Heart left ventricle (tissue), 16 donors: ENCODE measurements around the gene TRIM49B. TPM values are rescaled to one million over a fixed set of nuclear protein-coding genes. Genes with fewer than 3 reads are reported as not detected.
"Not testable (repeated sequence)": the region's sequence is repeated elsewhere in the genome, so short reads cannot be mapped to it uniquely, and the experiment has no call there.

Experiments used
- ATAC-seq, 4 donors: fragments of 200-7000 bp; cut with Tn5 transposase; one replicate each; pipeline ENCODE4 v1.9.1; 2020 to 2022; ENCODE audit warnings: moderate library complexity in 4 of 4, mild to moderate bottlenecking in 3 of 4, moderate number of reproducible peaks in 1 of 4
- DNase-seq, 5 donors: peaks; one replicate each; pipeline ENCODE4 v3.0.0-alpha.2; 2020
- H3K27ac ChIP-seq, 12 donors: fragments of 200-600 bp; sonication (generic) in 4 of 12; one replicate each; pipeline versions ENCODE4 v1.5.0 to v1.8.0; 2016 to 2022; ENCODE audit warnings: mild to moderate bottlenecking in 2 of 12
- H3K27me3 ChIP-seq, 9 donors: fragments of 200-600 bp; sonication (generic) in 2 of 9; one replicate each; pipeline versions ENCODE4 v1.5.1 to v1.8.0; 2016 to 2022; ENCODE audit warnings: mild to moderate bottlenecking in 3 of 9
- H3K36me3 ChIP-seq, 9 donors: fragments of 200-600 bp; sonication (generic) in 2 of 9; one replicate each; pipeline versions ENCODE4 v1.5.0 to v1.8.0; 2018 to 2022; ENCODE audit warnings: mild to moderate bottlenecking in 2 of 9
- H3K4me1 ChIP-seq, 12 donors: fragments of 200-600 bp; sonication (generic) in 4 of 12; one replicate each; pipeline versions ENCODE4 v1.5.0 to v1.8.0; 2016 to 2022; ENCODE audit warnings: mild to moderate bottlenecking in 3 of 12
- H3K4me3 ChIP-seq, 12 donors: fragments of 200-600 bp; sonication (generic) in 4 of 12; one replicate each; pipeline versions ENCODE4 v1.5.0 to v1.8.0; 2017 to 2022; ENCODE audit warnings: mild to moderate bottlenecking in 9 of 12, moderate library complexity in 4 of 12
- H3K9me3 ChIP-seq, 12 donors: fragments of 200-600 bp; sonication (generic) in 4 of 12; one replicate each; pipeline versions ENCODE4 v1.5.0 to v1.8.0; 2016 to 2022; ENCODE audit warnings: mild to moderate bottlenecking in 1 of 12
- WGBS, 4 donors: extraction: QIAGEN DNeasy Blood & Tissue Kit in 2 of 4; methylation state at CpG; one replicate each; pipeline versions ENCODE4 v1.1.5 to v1.1.7; 2013 to 2018; 5-methylcytosine and 5-hydroxymethylcytosine counted together
- intact Hi-C, 10 donors: fragments of 100-400 bp; cut with DNase I; formaldehyde crosslinking; loops; one replicate each; pipeline versions ENCODE4 v1.11.1 to v1.14.2; 2022
- long read RNA-seq, 3 donors: library from polyadenylated mRNA; unstranded; transcript quantifications; one replicate each; pipeline ENCODE4 v2.0.0, GENCODE V29; 2020 to 2021
- polyA plus RNA-seq, 2 donors: library from polyadenylated mRNA; stranded (reverse); fragments of 200-250 nt; gene quantifications; one replicate each; pipeline ENCODE4 v1.2.3, GENCODE V29; 2013
- total RNA-seq, 9 donors: library from RNA; depleted of rRNA in 2 of 9; stranded (reverse); fragments of >200 nt in 2 of 9; fragmentation: NEBNext Ultra II Directional in 3 of 9; extraction: Animal tissue kit (Norgen Biotek cat#: 25700) in 3 of 9; gene quantifications; one replicate each; pipeline versions ENCODE4 v1.1.0 to v1.2.4, GENCODE V29; 2016 to 2023
- donor health status: ischemic (EF 13 %, LVEDD 7.1; RV severe dilation, severe dysfunction).
- donor health status: healthy with polysubstance abuse.
- donor health status: DM: no; HTN: yes; CAD: no.
- donor health status: DM: no; HTN: no; CAD: no.
- donor health status: ischemic (EF 25% LVEDD 6.9; RV normal size, moderate dysfunction).
- donor health status: ischemic (EF 25% LVEDD 5.7; RV mildly dilated, moderate dysfunction).
- donor health status: healthy.
- donor health status: DM: yes; HTN: yes; CAD: no.
- donor health status: ischemic (EF 35%, LVEDD 5.7; RV mildly dilated, moderate dysfunction).
- donor health status: nonischemic (EF 11% LVEDD 7.7; RV severe dilation, severe dysfunction).
- donor health status: DM: yes; HTN: yes; CAD: no.
- donor health status: PGD.
- donor health status: ischemic (EF 29% LVEDD 5.4; RV normal size, mild dysfunction).
- donor health status: nonischemic (EF 23%, LVEDD 6.1; RV moderate dilation, normal function).

Gene TRIM49B, protein sequence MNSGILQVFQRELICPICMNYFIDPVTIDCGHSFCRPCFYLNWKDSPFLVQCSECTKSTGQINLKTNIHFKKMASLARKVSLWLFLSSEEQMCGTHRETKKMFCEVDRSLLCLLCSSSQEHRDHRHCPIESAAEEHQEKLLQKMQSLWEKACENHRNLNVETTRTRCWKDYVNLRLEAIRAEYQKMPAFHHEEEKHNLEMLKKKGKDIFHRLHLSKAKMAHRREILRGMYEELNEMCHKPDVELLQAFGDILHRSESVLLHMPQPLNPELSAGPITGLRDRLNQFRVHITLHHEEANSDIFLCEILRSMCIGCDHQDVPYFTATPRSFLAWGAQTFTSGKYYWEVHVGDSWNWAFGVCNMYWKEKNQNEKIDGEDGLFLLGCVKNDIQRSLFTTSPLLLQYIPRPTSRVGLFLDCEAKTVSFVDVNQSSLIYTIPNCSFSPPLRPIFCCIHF
- total RNA-seq = not detected
- polyA plus RNA-seq = not detected
- long read RNA-seq, donor 1 = 0 reads
- long read RNA-seq, donor 2 = 0 reads
- long read RNA-seq, donor 3 = 0 reads

DNA sequence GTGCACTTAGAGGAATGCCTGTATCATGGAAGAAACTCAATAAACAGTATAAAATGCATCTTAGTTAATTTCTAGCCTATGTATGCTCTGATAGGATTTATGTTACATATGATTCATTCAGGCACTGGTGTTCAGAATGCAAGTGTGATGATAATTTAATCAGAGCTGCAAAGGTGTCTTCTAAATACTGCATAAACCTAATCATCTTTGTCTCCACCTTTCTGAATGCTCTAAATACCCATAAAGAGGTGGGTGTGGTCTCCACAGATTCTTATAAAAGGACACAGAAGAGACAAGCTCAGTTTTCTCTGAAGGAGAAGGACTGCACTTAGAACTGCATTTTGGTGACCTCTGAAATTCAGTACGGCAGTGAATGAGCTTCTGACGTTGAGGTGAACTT, at the start of gene TRIM49B:
TSS of gene TRIM49B (plus strand) at position 301 of the 400 bp plus-strand sequence. CDS start 2,777 bp downstream, outside the sequence.
- DNase-seq, intact Hi-C loops, H3K4me3 ChIP-seq, H3K27ac ChIP-seq, H3K27me3 ChIP-seq, H3K36me3 ChIP-seq, ATAC-seq, H3K4me1 ChIP-seq, H3K9me3 ChIP-seq: not testable (repeated sequence)
- WGBS, 4 donors = 16 to 32% (median 23%) methylated on average over 2 of the region's 2 CpGs

DNA sequence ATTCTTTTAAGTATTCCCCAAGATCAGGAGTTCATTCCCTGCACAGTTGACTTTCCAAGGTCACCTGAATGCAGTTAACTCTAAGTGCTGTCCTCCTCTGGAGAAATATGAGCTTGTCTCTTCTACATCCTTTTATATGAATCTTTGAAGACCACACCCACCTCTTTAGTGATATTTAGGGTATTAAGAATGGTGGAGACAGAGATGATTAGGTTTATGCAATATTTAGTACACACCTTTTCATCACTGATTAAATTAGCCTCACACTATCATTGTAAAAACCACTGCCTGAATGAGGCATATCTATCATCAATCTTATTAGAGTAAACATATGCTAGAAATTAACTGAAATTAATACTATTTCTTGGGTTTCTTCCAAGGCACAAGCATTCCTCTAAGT, 44.8 kb upstream of the TRIM49B start, which contains the start of gene TRIM51G:
TSS of gene TRIM51G (minus strand) at position 101 of the 400 bp plus-strand sequence. CDS start 2,190 bp downstream, outside the sequence.
- H3K4me1 ChIP-seq, H3K4me3 ChIP-seq, H3K27ac ChIP-seq, intact Hi-C loops, H3K36me3 ChIP-seq, H3K27me3 ChIP-seq, ATAC-seq, DNase-seq, H3K9me3 ChIP-seq: not testable (repeated sequence)

DNA sequence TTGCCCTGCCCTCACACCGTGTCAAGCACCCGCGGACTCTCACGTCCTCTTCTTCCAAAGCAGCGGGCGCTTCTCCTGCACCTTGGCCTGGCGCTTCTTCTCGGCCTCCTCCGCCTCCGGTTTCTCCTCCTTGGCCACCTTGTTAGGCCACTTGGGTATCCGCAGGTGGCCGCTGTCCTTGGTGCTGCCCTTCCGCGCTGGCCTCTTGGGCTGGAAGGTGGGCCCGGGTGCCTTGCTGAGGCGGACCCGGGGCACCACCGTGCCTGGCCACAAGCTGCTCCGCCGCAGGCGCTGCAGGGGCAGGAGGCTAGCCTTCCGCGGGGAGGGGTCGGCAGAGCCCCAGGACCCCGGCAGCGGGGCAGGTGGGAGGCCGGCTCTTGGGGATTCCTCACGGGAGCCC, 19.6 kb downstream of the TRIM49B start:
- DNase-seq, H3K4me1 ChIP-seq, H3K27me3 ChIP-seq, intact Hi-C loops, H3K4me3 ChIP-seq, H3K27ac ChIP-seq, H3K36me3 ChIP-seq, H3K9me3 ChIP-seq, ATAC-seq: not testable (repeated sequence)
- WGBS, 4 donors = 33 to 69% (median 45%) methylated on average over 13 to 27 of the region's 28 CpGs

DNA sequence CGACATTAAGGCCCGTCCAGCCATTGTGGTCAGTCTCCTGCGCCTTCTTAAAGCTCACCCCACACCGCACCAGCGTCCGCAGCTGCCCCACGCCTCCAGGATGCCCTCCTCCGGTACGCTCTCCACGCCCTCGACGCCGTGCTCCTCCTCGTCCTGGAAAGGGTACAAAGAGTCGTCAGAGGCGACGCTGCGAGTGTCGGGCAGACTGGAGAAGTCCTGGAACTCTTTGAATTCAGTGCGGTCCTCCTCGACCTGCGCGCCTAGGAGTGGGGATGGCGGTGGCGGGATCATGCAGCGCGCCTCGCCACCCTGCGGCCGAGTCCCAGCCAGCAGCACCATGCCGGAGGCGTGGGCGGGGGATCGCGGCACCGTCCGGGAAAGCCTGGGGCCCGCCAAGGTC, 21.2 kb downstream of the TRIM49B start:
- DNase-seq = peak in 1 of 5 donors; percentile 29
- 51 to 68% (median 59%) methylated on average over 28 to 38 of the region's 38 CpGs for WGBS, 4 donors
- H3K27ac ChIP-seq, H3K27me3 ChIP-seq, ATAC-seq, H3K36me3 ChIP-seq, H3K4me1 ChIP-seq, H3K4me3 ChIP-seq, H3K9me3 ChIP-seq, intact Hi-C loops: not testable (repeated sequence)

DNA sequence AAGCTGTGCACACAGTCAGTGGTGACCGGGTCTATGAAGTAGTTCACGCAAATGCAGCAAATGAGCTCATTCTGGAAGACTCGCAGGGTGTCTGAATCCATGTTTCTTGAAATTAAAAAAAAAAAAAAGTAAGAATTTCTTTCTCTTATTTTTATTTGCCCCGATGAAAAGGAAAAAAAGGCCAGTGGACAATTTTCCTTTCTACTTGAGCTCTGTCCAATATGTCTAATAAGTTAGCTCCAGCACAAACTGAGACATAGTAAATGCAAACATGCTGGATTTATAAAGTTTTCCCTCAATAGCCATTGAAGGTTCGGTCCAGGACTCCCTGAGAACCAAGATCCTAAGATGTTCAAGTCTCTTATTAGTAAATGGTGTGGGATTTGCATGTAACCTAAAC, 30.4 kb downstream of the TRIM49B start, which contains the start of gene TRIM64C:
TSS of gene TRIM64C (minus strand) at position 101 of the 400 bp plus-strand sequence. CDS start at position 101, 0 bp downstream.
- H3K36me3 ChIP-seq, DNase-seq, H3K4me3 ChIP-seq, ATAC-seq, intact Hi-C loops, H3K9me3 ChIP-seq, H3K27me3 ChIP-seq, H3K4me1 ChIP-seq, H3K27ac ChIP-seq: not testable (repeated sequence)
- 76 to 85% (median 81%) methylated on average over 5 of the region's 5 CpGs for WGBS, 4 donors

DNA sequence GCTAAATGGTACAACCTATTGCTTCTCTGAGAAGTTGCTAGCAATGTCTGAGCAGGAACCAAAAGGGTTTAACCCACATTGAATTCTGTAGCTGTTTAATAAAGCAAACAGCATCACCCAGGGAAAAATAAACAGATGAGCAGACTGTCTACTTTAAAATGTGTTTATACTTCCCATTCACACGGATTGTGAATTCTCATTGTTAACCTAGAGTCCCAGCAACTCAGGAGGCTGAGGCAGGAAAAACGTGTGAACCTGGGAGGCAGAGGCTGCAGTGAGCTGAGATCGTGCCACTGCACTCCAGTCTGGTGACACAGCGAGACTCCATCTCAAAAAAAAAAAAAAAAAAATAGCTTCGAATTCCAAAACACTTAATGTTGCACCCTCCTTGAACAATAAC, 41.3 kb downstream of the TRIM49B start:
- ATAC-seq, H3K36me3 ChIP-seq, H3K9me3 ChIP-seq, H3K27me3 ChIP-seq, H3K4me3 ChIP-seq, DNase-seq, H3K4me1 ChIP-seq, intact Hi-C loops, H3K27ac ChIP-seq: not testable (repeated sequence)
- WGBS, 4 donors = 54 to 70% (median 59%) methylated on average over 5 of the region's 5 CpGs

Other genes with a start within 250 kb of the TRIM49B start
- gene TRIM51G, start 44.9 kb upstream of the TRIM49B start, total RNA-seq = not detected
- gene TRIM51G, start 44.9 kb upstream of the TRIM49B start, polyA plus RNA-seq = not detected
- gene TRIM64C, start 30.3 kb downstream of the TRIM49B start, total RNA-seq = not detected
- not detected for gene TRIM64C, start 30.3 kb downstream of the TRIM49B start, polyA plus RNA-seq
- under 1 TPM in 4 of 9 donors, not detected in 5; 0.39 to 0.98 (median 0.47) TPM for gene FOLH1, start 179.8 kb downstream of the TRIM49B start, total RNA-seq
- under 1 TPM in 1 of 2 donors, not detected in 1; 0.08 TPM for gene FOLH1, start 179.8 kb downstream of the TRIM49B start, polyA plus RNA-seq